HCT116 (cell line): ENCODE measurements around the gene CAMKMT.

Source experiments
- EGR1 ChIP-seq: IDR thresholded peaks from 2 replicates; pipeline ENCODE4 v1.6.1; 2012; ENCODE audit warnings: low read depth
- JUND ChIP-seq: IDR thresholded peaks from 2 replicates; pipeline ENCODE4 v1.6.1; 2012
- YY1 ChIP-seq: IDR thresholded peaks from 2 replicates; pipeline ENCODE4 v1.6.1; 2011; ENCODE audit warnings: low read length, low read depth, moderate library complexity, mild to moderate bottlenecking; ENCODE audit not compliant: insufficient replicate concordance; ENCODE audit errors: extremely low read depth
- TF ChIP-seq, protein P1 (sequence below): IDR thresholded peaks from 2 replicates; pipeline ENCODE4 v1.6.1; 2011; ENCODE audit warnings: mild to moderate bottlenecking, low read length, moderate library complexity; ENCODE audit not compliant: insufficient replicate concordance; ENCODE audit errors: extremely low read depth

GRCh38 chr2:44789446-44789845 is 427.7 kb downstream of the CAMKMT start:
- no peak for TF ChIP-seq YY1
- TF ChIP-seq JUND = no peak
- TF ChIP-seq EGR1 = no peak
- TF ChIP-seq, protein P1, sequence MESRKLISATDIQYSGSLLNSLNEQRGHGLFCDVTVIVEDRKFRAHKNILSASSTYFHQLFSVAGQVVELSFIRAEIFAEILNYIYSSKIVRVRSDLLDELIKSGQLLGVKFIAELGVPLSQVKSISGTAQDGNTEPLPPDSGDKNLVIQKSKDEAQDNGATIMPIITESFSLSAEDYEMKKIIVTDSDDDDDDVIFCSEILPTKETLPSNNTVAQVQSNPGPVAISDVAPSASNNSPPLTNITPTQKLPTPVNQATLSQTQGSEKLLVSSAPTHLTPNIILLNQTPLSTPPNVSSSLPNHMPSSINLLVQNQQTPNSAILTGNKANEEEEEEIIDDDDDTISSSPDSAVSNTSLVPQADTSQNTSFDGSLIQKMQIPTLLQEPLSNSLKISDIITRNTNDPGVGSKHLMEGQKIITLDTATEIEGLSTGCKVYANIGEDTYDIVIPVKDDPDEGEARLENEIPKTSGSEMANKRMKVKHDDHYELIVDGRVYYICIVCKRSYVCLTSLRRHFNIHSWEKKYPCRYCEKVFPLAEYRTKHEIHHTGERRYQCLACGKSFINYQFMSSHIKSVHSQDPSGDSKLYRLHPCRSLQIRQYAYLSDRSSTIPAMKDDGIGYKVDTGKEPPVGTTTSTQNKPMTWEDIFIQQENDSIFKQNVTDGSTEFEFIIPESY = no peak
